ENCODE data around the gene MYO9A. TPM values are rescaled to one million over a fixed set of nuclear protein-coding genes. Genes with fewer than 3 reads are reported as not detected.

Gene MYO9A, protein sequence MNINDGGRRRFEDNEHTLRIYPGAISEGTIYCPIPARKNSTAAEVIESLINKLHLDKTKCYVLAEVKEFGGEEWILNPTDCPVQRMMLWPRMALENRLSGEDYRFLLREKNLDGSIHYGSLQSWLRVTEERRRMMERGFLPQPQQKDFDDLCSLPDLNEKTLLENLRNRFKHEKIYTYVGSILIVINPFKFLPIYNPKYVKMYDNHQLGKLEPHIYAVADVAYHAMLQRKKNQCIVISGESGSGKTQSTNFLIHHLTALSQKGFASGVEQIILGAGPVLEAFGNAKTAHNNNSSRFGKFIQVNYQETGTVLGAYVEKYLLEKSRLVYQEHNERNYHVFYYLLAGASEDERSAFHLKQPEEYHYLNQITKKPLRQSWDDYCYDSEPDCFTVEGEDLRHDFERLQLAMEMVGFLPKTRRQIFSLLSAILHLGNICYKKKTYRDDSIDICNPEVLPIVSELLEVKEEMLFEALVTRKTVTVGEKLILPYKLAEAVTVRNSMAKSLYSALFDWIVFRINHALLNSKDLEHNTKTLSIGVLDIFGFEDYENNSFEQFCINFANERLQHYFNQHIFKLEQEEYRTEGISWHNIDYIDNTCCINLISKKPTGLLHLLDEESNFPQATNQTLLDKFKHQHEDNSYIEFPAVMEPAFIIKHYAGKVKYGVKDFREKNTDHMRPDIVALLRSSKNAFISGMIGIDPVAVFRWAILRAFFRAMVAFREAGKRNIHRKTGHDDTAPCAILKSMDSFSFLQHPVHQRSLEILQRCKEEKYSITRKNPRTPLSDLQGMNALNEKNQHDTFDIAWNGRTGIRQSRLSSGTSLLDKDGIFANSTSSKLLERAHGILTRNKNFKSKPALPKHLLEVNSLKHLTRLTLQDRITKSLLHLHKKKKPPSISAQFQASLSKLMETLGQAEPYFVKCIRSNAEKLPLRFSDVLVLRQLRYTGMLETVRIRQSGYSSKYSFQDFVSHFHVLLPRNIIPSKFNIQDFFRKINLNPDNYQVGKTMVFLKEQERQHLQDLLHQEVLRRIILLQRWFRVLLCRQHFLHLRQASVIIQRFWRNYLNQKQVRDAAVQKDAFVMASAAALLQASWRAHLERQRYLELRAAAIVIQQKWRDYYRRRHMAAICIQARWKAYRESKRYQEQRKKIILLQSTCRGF (N-terminal part only)
- 14.7 and 22.6 TPM in 2 replicates for total RNA-seq

DNA sequence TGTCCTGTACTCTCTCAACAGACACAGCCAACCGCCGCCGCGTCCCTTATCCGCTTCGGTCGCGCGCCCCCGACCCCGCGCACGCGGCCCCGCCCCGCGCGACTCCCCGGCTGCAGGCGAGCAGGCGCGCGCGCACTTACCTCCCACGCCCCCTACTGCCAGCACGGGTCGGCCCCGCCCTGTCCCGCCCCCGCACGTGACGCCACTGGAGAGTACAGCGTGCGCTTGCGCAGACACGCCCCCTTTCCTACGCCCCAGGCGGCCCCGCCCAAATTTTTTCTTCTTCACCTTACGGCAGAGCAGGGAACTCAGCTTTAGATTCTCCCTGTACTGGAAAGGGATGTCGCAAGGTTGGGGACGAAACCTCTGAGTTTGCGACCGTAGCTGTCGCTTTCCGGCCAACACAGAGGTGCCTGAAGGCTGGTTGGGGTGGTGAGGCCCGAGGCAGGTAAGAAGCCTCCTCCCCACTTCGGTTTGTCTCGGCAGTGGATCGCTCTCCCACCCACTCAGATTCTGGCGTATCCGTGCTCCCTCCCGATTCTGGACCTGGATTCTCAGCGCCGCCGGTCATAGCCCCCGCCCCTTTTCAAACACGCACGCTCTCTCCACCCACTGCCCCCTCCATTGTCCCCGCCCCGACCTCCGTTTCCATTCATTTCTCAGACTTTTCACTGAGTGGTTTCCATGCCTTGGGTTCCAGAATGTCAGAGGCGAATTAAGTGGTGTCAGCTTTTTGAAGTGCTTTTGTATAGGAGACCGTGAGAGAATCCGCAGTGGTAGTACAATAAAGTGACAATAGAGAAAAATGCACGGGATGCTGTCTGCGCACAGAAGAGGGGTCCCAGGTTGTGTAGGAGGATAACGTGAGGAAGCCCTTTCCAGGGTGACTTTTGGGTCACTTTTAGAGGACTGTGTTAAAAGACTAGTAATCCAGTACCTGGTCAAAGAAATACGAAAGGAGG is at the start of gene MYO9A, which contains the start of gene SENP8:
MYO9A (minus strand) TSS at position 134 of the 962 bp plus-strand sequence. CDS start 71,587 bp downstream, outside the sequence.
SENP8 (plus strand) TSS at position 387 of the 962 bp plus-strand sequence. CDS start 21,221 bp downstream, outside the sequence.

DNA sequence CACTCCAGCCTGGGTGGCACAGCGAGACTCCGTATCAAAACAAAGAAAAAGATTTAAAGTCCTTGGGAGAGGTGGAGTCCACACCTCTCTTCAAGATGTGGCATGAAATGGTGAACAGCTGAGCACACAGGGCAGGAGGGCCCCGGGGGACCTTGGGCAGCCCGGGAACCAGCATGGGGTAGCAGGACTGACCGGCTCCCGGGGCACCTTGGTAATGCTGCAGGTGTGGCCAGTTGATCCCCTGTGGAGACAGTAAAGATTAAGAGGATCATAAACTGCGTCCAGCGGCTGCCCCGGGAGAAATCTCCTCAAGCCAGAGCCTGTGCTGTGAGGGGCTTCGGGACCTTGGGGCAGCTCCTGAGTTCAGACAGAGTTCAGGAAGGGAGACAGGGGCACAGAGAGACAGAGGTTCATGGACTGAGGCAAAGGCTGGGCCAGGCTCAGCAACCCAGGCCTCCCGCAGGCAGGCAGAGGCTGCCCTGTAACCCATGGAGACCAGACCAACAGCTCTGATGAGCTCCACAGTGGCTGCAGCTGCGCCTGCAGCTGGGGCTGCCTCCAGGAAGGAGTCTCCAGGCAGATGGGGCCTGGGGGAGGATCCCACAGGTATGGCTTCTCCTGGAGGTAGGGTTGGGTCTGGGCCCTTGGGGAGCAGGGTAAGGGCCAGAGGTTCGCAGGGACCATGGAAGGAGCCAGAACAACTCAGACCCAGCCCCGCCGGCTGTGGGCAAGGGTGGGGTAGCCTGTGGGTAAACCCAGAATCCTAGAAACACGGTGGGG is 307.5 kb downstream of the MYO9A start, which contains the start of gene NR2E3:
NR2E3 (plus strand) TSS at position 299 of the 780 bp plus-strand sequence; CDS start at position 489, 190 bp downstream.

Other genes with a start within 250 kb of the MYO9A start
- 1.1 and 1.5 TPM in 2 replicates for gene SENP8, start 253 bp upstream of the MYO9A start, total RNA-seq
- gene GRAMD2A, start 79.6 kb upstream of the MYO9A start, total RNA-seq, result 0.16 and 1.1 TPM in 2 replicates
- 1,172 and 1,728 TPM in 2 replicates for gene PKM, start 113.0 kb upstream of the MYO9A start, total RNA-seq
- gene PARP6, start 154.4 kb upstream of the MYO9A start, total RNA-seq, result 14.3 and 28.9 TPM in 2 replicates
- gene CELF6, start 202.0 kb upstream of the MYO9A start, total RNA-seq, result 0.13 TPM in 1 of 2 replicates, not detected in the other